ENCODE measurements around the gene ZCWPW1.
"Not testable (repeated sequence)": the region's sequence is repeated elsewhere in the genome, so short reads cannot be mapped to it uniquely, and the experiment has no call there.

ZCWPW1 gene

DNA sequence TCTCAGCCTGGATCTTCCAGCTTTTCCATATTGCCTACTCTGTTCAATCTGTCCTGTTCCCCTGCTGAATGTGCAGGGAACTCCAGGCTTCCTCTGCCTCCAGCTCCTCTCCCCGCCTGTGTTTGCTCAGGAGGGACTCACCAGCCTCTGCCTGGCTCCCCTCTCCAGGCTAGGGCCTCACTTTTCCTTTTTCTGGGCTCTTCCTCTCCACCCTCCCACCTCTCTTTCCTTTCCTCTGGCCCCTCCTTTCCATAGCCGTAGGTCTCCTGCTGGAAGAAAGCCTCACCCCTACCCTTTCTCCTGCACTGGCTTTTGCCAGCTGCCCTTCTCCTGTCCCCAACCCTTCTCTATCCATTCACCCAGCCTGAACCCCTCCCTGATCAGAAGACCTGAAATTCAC is 30.3 kb downstream of the ZCWPW1 start:
- no peak for DNase-seq

DNA sequence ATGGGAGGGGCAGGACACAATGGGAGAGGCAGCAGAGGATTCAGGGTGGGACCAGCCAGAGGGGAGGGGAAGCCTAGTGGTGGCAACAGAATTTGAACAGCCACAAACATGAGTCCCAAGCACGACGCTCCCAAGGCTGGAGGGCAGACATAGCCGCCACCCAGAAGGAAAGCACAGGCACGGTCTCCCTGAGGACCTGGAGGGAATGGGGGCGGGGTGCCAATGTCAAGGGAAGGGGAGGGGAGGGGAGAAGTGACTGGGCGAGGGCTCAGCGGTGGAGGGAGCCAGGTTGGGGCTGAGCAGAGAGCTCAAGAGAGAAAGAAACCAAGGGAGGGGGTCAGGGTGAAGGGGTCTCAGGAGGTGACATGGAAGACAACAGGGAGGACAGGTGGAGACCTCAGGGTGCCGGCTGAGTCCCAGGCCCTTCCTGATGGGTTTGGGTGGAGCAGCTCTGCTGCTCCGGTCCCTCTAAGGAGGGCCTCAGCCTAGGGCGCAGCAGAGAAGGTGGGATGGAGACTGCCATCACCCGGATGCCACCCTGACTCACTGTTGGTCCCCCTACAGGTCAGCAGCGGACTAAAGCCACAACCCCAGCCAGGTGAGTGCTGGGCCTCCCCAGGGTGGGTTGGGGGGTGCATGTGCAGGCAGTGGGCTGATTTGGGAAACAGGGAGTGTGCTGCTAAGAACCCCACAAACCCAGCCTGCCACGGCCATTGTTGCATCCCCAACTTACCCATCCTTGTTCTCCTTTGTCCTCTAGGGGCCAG is 31.0 kb downstream of the ZCWPW1 start:
- DNase-seq = no peak

DNA sequence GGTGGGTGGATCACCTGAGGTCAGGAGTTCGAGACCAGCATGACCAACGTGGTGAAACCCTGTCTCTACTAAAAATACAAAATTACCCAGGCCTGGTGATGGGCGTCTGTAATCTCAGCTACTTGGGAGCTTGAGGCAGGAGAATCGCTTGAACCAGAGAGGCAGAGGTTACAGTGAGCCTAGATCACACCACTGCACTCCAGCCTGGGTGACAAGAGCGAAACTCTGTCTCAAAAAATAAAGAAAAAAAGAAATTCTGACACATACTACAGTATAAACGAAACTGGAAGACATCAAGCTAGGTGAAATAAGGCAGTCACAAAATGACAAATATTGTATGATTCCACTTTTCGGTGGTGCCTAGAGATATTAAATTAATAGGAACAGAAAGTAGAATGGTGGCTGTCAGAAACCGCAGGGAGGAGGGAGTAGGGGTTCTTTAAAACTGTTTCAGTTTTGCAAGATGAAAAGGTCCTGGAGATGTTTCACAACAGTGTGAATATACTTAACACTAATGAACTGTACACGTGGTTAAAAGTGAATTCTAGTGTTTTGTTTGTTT is 32.0 kb downstream of the ZCWPW1 start:
- DNase-seq = peak; percentile 69

- DNase-seq = no peak
These were observed 34.4 kb downstream of the ZCWPW1 start for GRCh38 chr7:100394077-100394476.

DNA sequence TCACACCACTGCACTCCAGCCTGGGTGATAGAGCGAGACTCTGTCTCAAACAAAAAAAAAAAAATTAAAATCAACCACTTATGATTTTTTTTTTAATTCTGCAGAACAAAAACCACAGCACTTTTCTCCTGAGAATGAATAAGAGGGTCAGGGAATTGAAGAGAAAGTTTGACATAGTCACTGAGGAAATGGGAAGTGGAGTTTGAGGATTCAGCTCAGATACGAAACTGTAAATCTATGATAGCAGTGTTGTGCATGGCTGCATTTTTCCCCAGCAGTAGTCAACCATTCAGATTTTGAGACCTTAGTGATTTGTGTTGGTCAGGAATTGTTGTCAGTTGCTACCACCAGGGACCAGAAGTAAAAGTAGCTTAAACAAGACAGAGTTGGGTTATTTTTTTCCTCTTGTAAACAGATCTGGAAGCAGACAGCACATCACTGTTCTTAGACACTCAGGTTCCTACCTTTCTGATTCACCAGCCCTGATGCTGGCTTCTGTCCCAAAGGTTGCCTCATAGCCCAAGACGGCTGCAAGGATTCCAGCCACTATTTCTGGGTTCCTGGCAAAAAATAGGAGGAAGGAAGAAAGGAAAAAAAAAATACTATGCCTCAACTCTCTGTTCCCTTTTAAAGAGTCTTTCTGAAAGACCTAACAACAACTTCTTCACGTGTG is 35.1 kb downstream of the ZCWPW1 start:
- DNase-seq = no peak

DNA sequence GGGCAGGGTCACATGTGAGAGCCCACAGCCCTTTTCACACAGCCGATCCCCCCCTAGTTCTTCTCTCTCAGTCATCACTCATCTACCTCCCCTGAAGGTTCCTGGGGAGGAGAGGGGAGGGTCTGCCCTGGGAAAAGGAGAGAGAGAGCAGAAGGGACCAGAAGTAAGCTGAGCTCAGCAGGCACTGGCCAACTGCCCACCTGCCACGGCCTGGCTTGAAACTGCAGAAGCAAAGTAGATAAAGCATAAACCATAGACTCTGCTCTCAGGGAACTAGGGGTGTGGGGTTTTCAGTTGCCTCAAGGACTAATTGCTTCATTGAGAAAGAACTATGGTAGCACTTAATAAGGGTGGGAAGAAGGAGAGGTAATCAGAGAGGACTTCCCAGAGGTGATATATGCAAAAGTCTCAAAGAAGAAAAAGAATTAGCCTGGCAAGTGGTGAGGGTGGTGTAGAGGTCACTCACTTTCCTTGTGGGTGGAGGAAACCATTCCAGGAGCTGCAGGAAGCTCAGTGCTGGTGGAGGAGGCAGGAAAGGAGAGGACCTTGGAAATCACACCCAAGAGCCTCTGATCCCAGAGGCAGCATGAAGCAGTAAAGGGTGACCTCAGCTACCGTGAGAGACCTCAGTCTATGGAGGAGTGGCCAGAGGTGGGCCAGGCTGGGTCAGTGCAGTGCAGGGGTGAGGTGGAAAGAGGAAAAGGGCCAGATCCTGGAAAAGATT is 38.1 kb downstream of the ZCWPW1 start:
- DNase-seq = no peak

DNA sequence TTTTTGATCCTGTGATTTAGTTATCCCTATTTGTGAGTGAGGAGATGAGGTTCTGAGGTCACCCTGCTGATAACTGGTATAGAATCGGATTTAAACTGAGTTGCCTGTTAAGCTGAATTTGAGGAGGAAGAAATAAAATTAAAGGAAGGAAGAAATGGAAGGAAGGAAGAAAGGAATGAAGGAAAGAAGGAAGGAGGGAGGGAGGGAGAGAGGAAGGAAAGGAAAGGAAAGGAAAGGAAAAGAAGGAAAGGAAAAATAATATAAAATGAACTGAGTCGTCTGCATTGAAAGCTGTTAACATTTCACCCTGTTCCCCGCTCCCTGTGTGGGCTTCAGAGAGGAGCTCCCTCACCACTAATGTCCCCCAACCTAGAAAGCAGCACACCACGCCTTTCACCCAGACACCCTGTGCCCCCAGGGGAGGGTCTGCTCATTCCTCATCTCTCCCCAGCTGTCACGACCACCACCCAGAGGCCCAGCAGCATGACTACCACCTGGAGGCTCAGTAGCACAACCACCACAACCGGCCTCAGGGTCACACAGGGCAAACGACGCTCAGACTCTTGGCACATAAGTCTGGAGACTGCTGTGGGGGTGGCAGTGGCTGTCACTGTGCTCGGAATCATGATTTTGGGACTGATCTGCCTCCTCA is 38.9 kb downstream of the ZCWPW1 start:
- DNase-seq = no peak

DNA sequence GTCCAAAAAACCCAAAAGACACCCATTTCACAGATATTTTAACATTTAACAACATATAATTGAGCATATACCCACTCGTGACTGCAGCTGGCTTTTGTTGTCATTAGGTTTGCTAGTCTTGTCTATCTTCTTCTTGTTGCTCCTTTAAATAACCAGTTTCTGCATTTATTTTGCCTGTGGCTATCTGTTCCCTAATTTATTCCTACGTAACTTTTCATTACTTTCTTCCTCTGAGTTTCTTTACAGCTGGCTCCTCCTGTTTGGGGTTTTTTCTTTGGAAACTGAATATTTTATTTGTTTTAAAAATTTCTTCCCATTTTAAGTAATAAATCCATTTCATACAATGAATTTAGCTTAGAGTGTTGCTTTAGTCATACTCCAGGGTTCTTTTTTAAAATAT is 40.8 kb downstream of the ZCWPW1 start:
- no peak for DNase-seq

DNA sequence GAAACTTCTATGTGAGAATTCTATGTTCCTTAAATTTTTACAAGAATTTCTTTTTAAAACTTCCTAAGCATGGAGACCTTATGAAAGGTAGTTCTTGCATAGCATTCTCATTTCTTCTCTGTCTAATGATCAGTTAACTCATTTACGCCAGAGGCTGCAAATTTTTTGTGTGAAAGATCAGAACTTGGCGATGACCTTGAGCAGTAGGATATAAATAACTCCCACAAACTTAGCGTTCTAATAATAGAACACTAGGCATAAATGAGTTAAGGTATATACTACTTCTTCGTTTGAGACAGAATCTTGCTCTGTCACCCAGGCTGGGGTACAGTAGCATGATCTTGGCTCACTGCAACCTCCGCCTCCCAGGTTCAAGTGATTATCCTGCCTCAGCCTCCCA is 41.6 kb downstream of the ZCWPW1 start:
- DNase-seq = no peak

DNA sequence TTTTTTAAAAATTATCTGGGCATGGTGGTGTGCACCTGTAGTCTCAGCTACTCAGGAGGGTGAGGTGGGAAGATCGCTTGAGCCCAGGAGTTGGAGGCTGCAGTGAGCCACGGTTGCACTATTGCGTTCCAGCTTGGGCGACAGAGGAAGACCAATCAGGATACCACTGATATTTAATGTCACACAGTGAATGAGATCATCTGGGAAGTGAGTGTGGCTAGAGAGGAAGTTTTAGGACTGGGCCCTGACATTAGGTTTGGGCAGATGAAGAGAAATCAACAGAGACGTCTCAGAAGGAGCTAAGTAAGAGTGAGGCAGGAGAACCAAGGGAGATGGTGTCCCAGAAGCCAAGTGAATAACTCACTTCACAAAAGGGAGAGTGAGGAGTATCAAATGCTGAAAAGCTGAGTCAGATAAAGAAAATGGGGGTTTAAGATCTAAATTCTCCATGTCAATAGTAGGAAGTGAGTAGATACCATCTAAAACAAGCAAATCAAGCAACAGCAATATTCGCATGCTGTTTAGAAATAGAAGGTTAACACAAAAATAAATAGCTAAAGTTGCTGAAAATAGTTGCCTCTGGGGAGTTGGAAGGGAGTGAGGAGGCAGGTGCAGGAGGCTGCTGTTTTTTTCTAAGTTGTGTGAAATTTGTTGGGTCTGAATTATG is 43.7 kb downstream of the ZCWPW1 start:
- DNase-seq = no peak

DNA sequence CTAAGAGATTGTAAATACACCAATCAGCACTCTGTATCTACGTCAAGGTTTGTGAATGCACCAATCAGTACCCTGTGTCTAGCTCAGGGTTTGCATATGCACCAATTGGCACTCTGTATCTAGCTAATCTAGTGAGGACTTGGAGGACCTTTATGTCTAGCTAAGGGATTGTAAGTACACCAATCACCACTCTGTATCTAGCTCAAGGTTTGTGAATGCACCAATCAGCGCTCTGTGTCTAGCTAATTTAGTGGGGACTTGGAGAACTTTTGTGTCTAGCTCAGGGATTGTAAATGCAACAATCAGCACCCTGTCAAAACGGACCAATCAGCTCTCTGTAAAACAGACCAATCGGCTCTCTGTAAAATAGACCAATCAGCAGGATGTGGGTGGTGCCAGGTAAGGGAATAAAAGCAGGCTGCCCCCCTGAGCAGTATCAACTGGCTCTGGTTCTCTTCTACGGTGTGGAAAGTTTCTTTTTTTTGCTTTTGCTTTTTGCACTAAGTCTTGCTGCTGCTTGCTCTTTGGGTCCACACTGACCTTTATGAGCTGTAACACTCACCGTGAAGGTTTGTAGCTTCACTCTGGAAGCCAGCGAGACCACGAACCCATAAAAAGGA is 46.2 kb downstream of the ZCWPW1 start:
- DNase-seq = not testable (repeated sequence)

DNA sequence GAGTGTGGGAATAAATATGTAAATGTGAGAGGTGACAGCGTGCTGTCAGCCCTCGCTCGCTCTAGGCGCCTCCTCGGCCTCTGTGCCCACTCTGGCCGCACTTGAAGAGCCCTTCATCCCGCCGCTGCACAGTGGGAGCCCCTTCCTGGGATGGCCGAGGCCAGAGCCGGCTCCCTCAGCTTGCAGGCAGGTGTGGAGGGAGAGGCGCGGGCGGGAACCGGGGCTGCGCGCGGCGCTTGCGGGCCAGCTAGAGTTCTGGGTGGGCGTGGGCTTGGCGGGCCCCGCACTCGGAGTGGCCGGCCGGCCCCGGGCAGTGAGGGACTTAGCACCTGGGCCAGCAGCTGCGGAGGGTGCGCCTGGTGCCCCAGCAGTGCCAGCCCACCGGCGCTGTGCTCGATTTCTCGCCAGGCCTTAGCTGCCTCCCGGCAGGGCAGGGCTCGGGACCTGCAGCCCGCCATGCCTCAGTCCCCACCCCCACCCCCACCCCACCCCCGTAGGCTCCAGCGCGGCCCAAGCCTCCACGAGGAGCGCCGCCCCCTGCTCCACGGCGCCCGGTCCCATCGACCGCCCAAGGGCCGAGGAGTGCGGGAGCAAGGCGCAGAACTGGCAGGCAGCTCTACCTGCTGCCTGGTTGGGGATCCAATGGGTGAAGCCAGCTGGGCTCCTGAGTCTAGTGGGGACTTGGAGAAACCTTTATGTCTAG is 46.8 kb downstream of the ZCWPW1 start:
- not testable (repeated sequence) for DNase-seq

- no peak for DNase-seq
These were observed 48.3 kb downstream of the ZCWPW1 start for GRCh38 chr7:100380196-100380595.

- no peak for DNase-seq
These were observed 50.3 kb downstream of the ZCWPW1 start for GRCh38 chr7:100378114-100378755.

- no peak for DNase-seq
These were observed 52.4 kb downstream of the ZCWPW1 start for GRCh38 chr7:100376066-100376465.

- no peak for DNase-seq
These were observed 53.9 kb downstream of the ZCWPW1 start for GRCh38 chr7:100374601-100375000.

DNA sequence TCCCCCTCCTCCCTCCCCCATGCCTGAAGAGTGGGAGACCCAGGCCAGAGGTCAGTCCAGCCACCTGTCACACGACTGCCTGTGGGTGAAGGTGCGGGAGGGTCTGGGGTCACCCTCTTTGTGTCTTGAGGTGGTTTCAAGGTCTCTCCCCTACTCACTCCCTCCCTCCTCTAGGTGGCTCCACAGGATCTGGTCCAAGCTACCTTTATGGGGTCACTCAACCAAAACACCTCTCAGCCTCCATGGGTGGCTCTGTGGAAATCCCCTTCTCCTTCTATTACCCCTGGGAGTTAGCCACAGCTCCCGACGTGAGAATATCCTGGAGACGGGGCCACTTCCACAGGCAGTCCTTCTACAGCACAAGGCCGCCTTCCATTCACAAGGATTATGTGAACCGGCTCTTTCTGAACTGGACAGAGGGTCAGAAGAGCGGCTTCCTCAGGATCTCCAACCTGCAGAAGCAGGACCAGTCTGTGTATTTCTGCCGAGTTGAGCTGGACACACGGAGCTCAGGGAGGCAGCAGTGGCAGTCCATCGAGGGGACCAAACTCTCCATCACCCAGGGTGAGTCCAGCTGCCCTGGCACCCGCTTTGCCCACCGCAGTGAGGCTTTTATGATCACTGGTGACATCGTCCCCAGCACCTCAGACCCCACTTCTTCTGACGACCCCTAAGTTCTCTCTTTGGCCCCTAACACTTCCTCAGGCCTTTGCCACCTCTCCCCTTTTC is 54.5 kb downstream of the ZCWPW1 start:
- not testable (repeated sequence) for DNase-seq

DNA sequence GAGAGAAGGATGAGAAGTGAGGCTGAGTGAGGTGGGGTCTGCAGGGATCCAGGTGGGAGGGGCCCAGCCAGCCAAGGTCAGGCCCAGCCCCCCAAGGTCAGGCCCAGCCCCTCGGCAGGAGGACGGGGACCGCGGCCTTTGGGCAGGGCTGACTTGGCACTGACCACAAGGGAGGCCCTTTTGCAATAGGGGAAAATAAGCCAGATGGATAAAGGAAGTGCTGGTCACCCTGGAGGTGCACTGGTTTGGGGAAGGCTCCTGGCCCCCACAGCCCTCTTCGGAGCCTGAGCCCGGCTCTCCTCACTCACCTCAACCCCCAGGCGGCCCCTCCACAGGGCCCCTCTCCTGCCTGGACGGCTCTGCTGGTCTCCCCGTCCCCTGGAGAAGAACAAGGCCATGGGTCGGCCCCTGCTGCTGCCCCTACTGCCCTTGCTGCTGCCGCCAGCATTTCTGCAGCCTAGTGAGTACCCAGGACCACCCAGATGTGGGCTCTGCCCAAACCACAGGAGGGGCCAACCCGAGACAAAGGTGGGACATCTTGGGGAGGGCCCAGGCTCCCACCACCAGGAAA is 55.2 kb downstream of the ZCWPW1 start, which contains the start of gene PILRA:
PILRA (plus strand) TSS at position 227 of the 571 bp plus-strand sequence; CDS start at position 397, 170 bp downstream.
- no peak for DNase-seq

DNA sequence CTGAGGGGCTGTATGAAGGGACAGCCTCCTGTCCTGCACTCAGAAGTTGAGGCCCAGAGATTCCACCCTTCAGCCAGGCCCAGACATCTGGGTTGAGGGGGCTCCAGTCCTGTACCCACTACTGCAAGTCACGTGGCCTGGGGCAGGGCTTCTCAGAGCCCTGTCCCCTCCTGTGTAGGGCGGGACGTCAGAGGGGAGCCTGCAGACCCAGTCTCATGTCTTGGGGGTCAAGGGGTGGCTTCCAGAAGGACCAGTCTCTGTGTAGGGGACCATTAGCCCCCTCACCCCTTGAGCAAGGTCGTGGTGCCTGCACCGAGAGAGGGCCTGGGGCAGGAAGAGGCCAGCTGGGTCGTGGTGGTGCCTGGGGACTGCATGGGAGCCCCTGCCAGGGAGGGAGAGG is 55.8 kb downstream of the ZCWPW1 start:
- DNase-seq = no peak

DNA sequence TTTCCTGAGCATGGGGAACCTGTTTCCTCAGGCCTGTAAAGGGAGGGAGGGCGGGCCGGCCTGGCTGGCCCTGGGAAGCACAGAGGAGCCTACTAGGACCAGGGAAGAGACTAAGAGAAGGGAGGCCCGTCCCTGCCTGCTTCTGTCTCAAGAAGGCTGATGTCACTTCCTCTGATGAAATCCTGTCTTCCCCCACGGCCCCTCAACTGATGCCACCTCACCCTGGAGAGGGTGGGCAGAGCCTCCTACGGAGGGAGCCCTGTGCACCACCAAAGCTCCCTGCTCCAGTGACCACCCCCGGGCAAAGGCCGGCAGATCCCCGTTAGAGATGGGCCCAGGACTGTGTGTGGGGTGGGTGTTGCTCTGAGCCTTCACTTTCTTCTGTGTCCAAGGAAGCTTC is 56.2 kb downstream of the ZCWPW1 start:
- no peak for DNase-seq
